NCI-H2081 (cell line): ENCODE data around the gene AGAP1.
"Not testable (repeated sequence)": the region's sequence is repeated elsewhere in the genome, so short reads cannot be mapped to it uniquely, and the experiment has no call there.

Experiments used
- DNase-seq, 2 experiments: peaks; one replicate each; lab custom pipeline; 2025; lab: John Stamatoyannopoulos, UW

Gene AGAP1

GRCh38 chr2:235592430-235592829 is 98.6 kb downstream of the AGAP1 start:
- no peak for DNase-seq

- no peak for DNase-seq
Observed at GRCh38 chr2:235592836-235593235, 99.0 kb downstream of the AGAP1 start.

DNA sequence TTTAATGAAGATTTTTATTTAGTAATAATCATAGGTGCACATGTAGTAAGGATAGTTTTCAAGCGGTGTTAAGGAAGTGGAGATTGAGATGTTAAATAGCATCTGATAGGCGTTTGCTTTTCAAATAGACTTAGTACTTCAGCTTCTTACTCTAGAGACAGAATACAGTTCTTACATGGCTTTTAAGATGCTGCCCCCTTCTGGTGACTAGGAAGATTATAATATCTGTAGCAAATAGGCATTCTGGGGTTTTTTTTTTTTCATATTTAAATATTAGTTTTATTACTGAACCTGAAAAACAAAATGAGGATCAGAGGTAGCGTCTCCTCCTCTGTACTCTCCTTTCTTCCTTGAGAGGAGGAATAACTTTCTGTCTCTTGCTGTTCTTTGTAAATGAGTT is 100.2 kb downstream of the AGAP1 start:
- DNase-seq = peak; percentile 73 to 78

- no peak for DNase-seq
Observed at GRCh38 chr2:235594964-235595363, 101.1 kb downstream of the AGAP1 start.

DNA sequence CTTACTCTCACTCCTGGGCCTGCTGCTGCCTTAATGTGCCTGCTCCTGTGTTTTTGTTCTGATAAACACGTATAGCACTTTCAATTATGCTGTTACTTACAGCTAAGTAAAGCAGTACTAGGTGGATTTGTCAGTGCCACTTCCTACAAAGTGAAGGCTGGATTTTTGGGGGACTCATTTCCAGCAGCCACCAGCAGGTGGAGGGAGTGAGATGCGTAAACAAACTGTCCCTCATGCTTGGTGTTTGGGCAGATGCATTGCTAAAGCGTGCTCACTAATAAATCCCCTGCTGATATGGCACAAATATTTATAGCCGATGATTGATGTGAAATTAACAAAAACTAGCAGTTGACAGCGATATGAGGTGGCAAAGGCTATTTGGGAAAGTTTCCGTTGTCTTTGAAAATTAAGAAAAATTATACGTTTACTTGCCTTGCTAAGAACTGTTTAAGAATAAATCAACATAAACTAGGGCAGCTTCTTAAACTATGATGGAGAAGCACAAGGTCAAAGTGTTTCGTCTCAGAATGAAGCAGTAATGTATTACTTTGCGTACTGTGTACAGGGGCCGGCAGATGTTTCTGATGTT is 101.7 kb downstream of the AGAP1 start:
- DNase-seq = peak; percentile 64 to 80

- DNase-seq = no peak
Observed at GRCh38 chr2:235596272-235596671, 102.4 kb downstream of the AGAP1 start.

DNA sequence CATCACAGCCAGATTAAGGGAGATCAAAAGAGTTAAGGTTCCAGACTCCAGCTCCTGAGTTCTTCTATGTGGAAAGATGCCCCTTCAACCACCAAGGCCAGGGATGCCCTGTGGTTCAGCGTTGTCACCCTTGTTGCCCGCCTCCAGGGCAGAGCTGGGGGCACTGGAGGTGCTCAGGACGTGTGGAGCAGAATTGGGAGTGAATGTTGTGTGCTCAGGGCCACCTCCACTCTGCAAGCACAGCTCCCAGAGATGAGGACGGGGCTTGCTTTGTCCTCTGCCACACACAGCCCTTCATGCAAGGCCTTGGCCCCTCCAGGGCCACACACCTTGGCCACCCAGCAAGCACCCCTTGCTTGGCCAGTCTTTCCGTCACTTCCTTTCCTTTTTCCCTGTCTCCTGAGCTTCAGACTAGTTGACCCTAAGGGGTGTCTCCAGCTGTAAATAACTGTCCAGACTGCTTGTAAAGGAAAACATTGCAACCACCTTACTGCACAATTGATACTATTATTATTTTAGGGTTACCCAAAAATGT is 103.3 kb downstream of the AGAP1 start:
- no peak for DNase-seq

GRCh38 chr2:235598026-235598425 is 104.2 kb downstream of the AGAP1 start:
- DNase-seq = no peak

DNA sequence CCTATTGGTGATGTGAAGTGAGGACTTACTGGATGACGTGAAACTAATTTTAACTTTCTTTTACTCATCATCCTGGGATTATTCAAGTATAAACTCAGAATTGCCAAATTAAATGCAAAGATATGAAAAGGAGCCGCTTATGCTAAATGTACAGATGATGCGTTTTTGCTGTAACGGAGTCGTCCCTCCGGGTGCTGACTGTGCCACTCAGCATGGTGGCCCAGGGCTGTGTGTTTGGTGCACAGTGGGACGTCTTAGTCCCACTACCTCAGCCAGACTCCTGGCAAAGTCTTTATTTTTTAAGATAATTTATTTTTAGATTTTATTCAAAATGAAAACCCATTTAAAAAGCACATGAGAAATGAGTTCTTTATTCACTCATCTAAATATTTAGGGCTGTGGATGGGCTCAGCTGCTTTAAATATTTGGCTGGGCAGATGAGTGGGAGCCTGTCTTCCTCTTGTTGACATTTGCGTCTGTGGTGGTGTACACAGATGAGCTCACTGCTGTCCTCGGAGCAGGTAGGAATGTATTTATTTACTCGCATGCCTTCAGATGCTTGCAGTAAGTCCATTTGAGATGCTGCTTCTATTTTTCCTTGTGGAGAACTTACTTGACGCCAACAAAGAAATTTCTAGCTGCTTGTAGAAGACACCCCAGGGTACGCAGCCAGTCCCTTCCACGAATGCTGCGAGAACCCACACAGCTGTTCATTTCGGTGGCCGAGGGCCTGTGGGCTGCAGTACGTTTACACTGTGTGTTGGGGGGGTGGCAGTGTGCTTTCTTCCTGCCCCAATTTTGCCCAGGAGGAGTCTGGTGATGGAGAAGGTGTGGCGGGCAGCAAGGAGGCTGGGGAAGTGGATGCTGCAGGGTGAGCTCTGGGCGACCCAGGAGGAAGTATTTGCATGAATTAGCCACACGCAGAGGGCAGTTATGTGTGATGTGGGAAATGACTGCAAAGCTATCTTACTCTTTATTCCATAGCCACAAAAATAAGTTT is 105.0 kb downstream of the AGAP1 start:
- DNase-seq = no peak

DNA sequence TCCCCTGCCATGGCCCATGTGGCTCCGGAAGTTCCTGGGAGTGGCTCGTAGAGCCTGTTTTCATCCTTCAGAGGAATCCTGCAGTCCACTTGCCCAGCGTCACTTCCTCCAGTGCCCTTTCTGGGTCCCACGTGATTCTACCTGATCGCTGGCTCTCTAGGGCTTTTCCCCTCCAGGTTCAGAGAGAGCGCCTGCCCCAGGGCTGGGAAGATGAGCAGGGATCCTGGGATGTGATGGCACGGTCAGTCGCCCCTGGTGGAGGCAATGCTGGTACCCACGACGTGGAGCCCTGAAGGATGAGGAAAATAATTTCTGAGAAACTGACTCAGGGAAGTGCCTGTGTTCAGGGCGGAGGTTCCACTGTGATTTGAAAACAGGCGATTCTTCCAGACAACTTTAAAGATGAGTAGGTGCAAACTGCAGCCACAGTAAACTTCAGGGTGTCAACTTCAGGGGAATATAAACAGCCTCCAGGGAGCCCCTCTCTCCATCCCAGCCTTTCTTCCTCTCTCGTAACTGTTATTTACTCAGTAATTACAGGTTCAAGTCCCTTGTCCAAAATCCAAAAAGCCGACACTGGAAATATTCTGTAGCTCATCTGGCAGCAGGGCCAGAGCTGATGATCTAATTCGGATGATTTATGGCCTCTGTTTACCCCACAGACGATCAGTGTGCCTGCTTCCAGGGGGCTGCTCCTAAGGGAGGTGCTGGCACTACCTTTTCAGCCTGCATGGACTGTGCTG is 105.9 kb downstream of the AGAP1 start:
- DNase-seq = peak in 1 of 2 experiments; percentile 61

- no peak for DNase-seq
Observed at GRCh38 chr2:235600406-235600805, 106.6 kb downstream of the AGAP1 start.

DNA sequence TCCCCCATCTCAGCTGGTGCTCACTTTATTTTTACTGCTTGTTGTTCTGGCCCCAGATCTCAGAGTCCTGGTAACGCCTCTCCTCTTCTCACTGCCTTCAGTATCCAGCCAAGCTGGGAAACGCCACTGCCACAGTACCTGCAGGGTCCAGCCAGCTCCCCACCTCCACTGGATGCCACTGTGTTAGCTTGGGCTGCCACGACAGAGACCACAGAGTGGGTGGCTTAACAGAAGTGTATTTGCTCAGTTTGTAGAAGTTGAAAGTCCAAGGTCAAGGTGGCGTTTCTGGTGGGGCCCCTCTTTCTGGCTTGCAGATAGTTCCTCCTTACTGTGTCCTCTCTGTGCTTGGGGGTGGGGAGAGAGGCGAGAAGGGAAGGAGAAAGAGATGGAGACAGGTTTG is 107.1 kb downstream of the AGAP1 start:
- no peak for DNase-seq

DNA sequence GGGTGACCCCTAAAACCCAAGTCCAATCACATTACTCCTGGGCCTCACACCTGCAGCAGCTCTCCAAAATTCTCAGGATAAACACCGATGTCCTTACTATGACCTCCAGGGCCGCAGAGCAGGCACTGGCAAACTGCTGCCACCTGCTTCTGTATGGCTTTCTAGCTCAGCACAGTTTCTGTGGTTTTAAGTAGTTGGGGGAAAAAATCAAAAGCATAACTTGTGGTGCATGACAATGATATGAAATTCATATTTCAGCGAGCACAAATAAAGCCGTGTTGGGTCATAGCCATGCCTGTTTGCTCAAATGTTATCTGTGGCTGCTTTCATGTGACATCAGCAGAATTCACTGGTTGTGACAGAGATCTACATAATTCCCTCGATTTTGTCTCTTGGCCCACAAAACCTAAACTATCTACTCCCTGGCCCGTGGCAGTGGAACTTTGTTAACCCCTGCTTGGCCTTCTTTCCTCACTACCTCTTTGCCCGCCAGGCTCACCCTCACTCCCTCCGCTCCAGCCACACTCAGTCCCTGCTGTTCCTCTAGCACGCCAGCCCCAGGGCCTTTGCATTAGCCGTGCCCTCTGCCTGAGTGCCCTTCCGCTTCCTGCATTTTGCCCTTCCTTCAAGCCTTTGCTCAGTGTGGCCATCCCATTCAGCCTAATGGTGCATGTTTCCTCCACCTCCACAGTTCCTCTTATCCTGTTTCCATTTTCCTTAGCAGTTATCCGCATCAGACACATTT is 108.3 kb downstream of the AGAP1 start:
- no peak for DNase-seq

DNA sequence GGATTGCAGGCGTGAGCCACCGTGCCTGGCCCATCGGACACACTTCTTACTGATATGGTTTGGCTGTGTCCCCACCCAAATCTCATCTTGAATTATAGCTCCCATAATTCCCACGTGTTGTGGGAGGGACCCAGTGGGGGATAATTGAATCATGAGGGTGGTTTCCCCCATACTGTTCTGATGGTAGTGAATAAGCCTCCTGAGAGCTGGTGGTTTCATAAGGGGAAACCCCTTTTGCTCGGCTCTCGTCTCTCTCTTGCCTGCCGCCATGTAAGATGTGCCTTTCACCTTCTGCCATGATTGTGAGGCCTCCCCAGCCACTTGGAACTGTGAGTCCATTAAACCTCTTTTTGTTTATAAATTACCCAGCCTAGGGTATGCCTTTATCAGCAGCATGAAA is 109.1 kb downstream of the AGAP1 start:
- not testable (repeated sequence) for DNase-seq

GRCh38 chr2:235603659-235604058 is 109.8 kb downstream of the AGAP1 start:
- no peak for DNase-seq

DNA sequence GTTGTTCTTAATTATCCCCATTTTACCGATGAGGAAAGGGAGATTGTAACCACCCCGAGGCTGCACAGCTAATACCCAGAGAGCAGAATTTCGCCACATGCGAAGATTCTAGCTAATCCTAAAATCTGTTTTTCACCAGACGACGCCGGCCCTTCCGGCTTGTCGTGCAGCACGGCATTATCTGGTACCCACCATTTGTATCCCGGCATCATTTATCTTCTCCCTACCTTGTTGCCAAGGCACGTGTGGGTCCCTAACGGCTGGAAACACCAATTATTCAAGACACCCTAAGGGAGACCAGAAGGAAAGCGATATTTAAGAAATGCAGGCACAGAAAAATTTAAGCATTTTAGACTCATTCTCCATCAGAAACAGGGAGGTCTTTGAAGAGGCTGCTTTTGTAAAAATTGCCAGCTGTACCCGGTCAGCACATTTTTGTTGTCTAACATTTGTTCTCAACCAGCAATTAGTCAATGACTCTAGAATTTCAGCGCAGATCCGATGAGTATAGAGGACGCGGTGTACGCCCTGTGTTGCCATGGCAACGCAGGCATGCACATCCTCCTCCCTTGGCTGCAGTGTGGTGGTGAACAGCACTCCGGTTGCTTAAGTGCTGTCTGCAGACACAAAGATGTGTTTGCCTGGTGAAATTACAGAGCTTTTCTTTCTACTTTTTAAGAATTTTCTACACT is 111.6 kb downstream of the AGAP1 start:
- peak; percentile 79 to 90 for DNase-seq

DNA sequence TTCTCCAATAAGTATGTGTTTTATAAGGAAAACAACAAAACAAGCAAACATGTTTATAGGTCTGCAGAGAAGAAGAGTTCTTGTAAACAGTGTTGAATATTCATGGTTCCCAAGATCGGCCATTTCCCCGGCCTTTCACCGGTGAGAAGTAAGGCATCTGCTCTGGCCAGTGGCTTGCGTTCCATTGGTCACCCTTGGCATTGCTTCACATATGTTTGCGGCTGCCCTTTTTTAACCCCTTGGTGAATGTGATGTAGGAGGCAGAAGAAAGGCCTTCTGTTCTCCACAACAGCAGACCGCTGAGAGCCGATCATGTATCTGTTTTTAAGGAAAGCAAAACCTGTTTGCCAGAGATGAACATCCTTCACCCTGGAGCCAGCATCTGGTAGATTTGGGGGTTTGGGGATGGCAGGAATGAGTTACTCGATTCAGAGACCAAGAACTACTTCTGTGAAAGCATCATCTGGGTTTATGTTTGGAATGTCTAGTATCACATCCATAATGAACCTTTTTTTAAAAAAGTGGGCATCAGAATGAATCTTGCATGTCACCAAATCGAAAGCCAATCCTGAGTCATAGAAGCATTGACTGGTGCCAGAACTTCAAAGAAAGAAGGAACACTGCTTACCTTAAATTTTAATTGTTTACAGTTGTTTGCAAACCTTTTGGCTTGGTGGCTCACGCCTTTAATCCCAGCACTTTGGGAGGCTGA is 112.3 kb downstream of the AGAP1 start:
- no peak for DNase-seq

DNA sequence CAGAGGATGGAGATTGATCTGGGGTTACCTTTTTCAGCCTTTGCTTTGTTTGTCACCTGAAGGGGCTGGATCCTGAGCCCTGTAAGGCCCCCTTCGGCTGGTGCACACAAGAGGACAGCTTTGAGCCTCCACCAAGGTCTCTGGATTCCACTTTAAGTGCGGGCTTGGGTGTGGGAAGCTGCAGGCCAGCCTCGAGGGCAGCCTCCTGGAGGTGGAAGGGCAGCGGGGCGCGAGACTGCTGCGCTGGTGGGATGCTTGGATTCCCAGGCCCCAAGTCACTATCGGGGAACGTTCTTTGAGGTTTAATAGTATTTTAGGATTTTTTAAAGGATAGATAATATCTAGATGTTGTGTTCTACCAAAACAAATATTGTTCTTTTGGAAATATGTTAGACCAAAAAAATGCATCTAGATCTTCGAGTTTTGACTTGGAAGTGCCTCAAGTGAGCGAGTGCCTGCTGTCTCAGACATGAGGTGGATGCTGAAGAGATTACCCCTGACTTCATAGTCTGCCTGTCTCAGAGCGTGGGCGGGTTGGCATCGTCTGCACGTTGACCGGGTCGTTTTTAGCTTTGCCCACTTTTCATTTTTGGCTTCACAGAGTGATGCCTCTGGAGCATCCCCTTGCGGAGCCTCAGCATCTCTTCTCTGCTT is 113.8 kb downstream of the AGAP1 start:
- DNase-seq = no peak

DNA sequence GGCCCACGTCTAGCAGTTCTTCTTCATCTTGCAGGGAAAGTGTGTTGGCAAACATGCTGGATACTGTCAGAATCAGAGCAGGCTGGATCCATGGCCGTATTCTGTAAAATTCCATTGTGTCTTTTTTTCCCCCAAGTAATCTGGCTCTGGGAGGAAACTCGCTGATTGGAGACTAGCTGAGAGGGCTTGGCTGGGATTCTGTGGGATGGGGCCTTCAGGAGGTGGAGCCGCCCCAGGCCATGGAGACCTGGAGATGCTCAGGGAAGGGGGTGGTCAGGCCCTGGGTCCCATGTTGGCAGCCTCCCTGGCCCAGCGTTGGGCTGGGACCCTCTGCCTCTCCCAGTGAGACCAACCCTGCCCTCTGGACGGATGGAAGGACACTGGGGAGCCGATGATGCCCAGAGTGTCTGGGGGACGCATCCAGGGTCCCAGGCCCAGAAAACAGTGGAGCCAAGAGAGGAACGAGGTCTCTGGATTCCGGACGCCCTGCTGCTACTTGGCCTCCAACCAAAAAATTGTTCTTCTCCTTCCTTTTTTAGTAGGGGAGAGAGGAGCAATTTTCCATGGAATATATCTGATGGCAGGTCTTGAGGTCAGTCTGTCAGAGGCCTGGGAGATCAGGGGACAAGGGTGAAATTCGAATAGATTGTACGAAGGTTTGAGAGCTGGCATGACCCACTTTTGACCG is 114.5 kb downstream of the AGAP1 start:
- DNase-seq = no peak
